Fibroblast of pulmonary artery (primary cell): ENCODE results near the gene CNOT6.

Source experiments
- DNase-seq: peaks from one replicate; pipeline ENCODE4 v3.0.0-alpha.2; 2010; ENCODE audit warnings: low read depth
- H3K4me3 ChIP-seq: replicated peaks from 2 replicates; pipeline ENCODE4 v1.5.1; 2011; ENCODE audit warnings: low read depth, mild to moderate bottlenecking, control low read depth, low read length, moderate library complexity
- CTCF ChIP-seq: IDR thresholded peaks from 2 replicates; pipeline ENCODE4 v1.5.1; 2011; ENCODE audit warnings: mild to moderate bottlenecking, control low read depth, low read length, inconsistent platforms; ENCODE audit errors: missing control alignments

Gene CNOT6

GRCh38 chr5:180606215-180606785, 112.1 kb downstream of the CNOT6 start:
- TF ChIP-seq CTCF, result no peak

GRCh38 chr5:180607861-180608571, 113.8 kb downstream of the CNOT6 start:
- H3K4me3 ChIP-seq, result no peak overlapping the region
- no peak for TF ChIP-seq CTCF
- no peak for DNase-seq

More at GRCh38 chr5:180606215-180606785, 112.1 kb downstream of the CNOT6 start:
- H3K4me3 ChIP-seq, result no peak overlapping the region
- no peak for DNase-seq

GRCh38 chr5:180608572-180609310, 114.6 kb downstream of the CNOT6 start:
- DNase-seq, result no peak
- H3K4me3 ChIP-seq, result no peak overlapping the region
- TF ChIP-seq CTCF, result no peak

- TF ChIP-seq CTCF, result no peak
- no peak for DNase-seq
- no peak overlapping the region for H3K4me3 ChIP-seq
These were observed 115.2 kb downstream of the CNOT6 start for GRCh38 chr5:180609386-180609785.

- no peak for TF ChIP-seq CTCF
- DNase-seq, result no peak
- no peak overlapping the region for H3K4me3 ChIP-seq
These were observed 115.8 kb downstream of the CNOT6 start for GRCh38 chr5:180609817-180610550.

- no peak for TF ChIP-seq CTCF
- H3K4me3 ChIP-seq, result no peak overlapping the region
- DNase-seq, result no peak
These were observed 117.1 kb downstream of the CNOT6 start for GRCh38 chr5:180611140-180611850.
